Measurements from ENCODE around the gene SGO2.

SGO2 gene

DNA sequence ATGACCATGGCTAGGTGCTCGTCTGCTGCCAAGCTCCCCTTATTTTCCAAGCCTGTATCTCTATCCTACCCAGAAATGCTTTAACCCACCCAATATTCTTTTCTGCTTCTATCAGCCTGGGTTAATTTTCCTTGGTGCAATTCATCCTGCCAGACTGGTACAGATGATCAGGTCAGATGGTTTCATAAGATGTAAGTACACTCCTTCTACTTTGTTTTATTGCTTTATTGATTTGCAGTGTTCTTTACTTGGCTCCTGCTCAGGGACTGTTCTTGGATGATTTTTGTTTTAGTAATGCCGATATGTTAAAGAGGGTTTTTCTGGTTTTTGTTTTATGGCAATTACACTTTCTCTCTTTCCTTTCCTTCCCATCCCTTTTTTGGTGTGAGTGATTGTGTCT is 2.4 kb upstream of the SGO2 start:
- TF ChIP-seq, protein P1, sequence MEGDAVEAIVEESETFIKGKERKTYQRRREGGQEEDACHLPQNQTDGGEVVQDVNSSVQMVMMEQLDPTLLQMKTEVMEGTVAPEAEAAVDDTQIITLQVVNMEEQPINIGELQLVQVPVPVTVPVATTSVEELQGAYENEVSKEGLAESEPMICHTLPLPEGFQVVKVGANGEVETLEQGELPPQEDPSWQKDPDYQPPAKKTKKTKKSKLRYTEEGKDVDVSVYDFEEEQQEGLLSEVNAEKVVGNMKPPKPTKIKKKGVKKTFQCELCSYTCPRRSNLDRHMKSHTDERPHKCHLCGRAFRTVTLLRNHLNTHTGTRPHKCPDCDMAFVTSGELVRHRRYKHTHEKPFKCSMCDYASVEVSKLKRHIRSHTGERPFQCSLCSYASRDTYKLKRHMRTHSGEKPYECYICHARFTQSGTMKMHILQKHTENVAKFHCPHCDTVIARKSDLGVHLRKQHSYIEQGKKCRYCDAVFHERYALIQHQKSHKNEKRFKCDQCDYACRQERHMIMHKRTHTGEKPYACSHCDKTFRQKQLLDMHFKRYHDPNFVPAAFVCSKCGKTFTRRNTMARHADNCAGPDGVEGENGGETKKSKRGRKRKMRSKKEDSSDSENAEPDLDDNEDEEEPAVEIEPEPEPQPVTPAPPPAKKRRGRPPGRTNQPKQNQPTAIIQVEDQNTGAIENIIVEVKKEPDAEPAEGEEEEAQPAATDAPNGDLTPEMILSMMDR (IDR thresholded peaks at IDR 0.05; ENCODE audit: insufficient read depth, missing control alignments): no peak

DNA sequence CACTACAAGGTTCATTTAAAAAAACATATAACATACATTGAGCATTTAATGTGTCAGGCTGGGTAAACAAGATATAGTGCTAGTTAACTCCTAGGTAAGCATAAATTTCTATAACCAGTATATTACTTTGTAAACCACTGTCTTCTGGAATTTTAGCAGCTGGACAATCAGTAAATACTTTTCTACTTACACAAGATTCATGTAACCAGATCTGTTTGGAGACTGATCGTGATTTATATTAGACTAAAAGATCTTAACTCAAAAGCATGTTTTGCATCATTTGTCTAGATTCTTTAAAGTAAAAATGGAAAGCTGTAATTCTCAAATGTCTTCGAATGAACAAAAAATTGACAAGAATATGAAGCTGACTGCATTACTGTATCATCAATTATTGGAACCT is 941 bp upstream of the SGO2 start:
- DNase-seq (ENCODE audit: insufficient read length, low spot score): no peak
- FAIRE-seq: no peak
- TF ChIP-seq, protein P1 (IDR thresholded peaks at IDR 0.05; ENCODE audit: insufficient read depth, missing control alignments): no peak

More for the DNA sequence above, 2.4 kb upstream of the SGO2 start:
- FAIRE-seq (no peak), DNase-seq (ENCODE audit: insufficient read length, low spot score) (no peak)

DNA sequence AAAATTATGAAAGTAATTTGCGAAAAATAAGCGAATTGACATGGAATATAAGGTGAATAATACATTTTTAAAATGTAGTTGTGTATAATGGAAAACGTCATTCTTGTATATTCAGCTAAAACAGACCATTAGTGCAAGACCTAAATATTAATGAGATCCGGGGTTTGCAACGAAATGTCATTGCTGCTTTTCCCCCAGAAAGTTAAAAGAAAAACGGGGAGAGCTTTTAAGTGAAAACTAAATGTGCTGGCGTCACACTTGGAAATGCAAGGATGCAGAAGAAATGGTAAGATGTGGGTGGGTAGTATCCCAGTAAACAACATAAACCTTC is 491 bp upstream of the SGO2 start:
- TF ChIP-seq, protein P1 (IDR thresholded peaks at IDR 0.05; ENCODE audit: insufficient read depth, missing control alignments): no peak
- FAIRE-seq (no peak), DNase-seq (ENCODE audit: insufficient read length, low spot score) (no peak)

DNA sequence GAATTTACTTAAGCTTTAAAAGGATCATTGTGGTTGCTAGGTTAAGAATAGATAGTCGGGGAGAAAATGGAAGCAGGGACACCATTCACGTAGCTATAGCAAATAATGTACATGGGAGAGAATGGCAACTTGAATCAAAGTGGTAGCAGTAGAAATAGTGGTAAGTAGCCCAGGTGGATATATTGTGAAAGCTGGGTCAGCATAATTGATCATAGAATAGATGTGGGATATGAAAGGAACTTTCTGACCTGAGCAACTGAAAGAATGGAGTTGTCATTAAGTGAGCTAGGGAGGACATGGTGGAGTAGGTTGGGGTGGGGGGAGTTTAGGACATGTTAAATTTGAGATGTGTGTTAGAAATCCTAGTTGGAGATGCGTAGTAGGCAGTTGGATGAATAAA is 2.2 kb downstream of the SGO2 start:
- FAIRE-seq (no peak), DNase-seq (ENCODE audit: insufficient read length, low spot score) (no peak)
- TF ChIP-seq, protein P1 (IDR thresholded peaks at IDR 0.05; ENCODE audit: insufficient read depth, missing control alignments): no peak

DNA sequence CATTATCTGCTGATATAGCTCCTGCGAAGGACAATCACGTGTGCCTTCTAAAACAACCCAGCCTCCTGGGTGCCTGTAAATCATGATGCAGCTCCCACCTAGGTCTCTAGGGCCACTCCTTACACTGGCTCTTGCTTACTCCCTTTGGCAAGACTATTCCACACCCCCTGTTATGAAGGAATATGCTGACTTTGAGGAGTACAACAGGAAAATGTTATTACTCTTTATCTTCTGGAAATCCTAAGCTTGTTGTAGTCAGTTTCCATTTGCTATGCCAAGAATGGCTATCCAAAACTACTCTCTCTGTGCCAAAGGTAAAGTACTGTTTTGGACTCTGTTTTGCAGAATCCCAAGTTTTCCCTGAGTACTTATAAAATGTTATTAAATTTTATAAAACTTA is 7.7 kb downstream of the SGO2 start:
- TF ChIP-seq, protein P1 (IDR thresholded peaks at IDR 0.05; ENCODE audit: insufficient read depth, missing control alignments): no peak
- FAIRE-seq (no peak), DNase-seq (ENCODE audit: insufficient read length, low spot score) (no peak)

DNA sequence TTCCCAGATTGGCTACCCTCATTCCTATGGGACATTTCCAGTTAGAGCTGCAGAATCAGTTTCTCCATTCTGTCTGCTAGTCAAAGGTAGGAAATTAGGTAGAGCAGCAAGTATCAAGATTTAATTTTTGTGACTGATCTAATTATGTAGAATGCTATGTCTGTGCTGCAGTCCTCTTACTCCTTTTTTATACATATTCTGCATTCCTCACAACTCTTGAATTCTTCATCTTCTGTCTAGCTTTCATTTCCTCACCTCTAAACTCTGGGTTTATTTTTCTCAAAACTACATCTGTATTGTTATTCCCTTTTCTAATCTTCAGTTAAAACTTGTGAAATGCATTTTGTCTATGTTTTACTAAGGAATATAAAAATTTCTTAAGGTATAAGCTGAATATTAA is 8.6 kb downstream of the SGO2 start:
- TF ChIP-seq, protein P1 (IDR thresholded peaks at IDR 0.05; ENCODE audit: insufficient read depth, missing control alignments): no peak
- DNase-seq (ENCODE audit: insufficient read length, low spot score): no peak
- FAIRE-seq: no peak

DNA sequence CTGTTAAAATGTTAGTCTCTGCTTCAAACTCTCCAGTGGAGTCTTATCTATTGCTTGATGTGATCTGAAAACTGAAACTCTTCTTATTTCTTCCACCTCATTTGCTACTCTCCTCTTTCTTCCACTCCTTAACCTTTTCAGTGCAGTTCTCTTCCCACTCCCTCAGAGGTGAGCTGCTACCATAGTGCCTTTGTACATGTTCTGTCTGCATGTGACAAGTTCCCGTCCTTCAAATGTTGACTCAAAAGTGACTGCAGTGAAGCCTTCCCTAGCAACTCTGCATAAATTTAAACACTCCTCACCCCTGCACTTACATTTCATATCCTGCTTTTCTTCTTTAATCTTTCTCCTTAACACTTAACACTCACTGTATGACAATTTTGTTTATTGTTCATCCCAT is 12.1 kb downstream of the SGO2 start:
- DNase-seq (ENCODE audit: insufficient read length, low spot score) (no peak), FAIRE-seq (no peak)
- TF ChIP-seq, protein P1 (IDR thresholded peaks at IDR 0.05; ENCODE audit: insufficient read depth, missing control alignments): no peak
